NCI-H69 (cell line): ENCODE data around the gene PID1.
"Not testable (repeated sequence)": the region's sequence is repeated elsewhere in the genome, so short reads cannot be mapped to it uniquely, and the experiment has no call there.

Source experiments
- DNase-seq: peaks from one replicate; lab custom pipeline; 2025; lab: John Stamatoyannopoulos, UW

The PID1 gene

DNA sequence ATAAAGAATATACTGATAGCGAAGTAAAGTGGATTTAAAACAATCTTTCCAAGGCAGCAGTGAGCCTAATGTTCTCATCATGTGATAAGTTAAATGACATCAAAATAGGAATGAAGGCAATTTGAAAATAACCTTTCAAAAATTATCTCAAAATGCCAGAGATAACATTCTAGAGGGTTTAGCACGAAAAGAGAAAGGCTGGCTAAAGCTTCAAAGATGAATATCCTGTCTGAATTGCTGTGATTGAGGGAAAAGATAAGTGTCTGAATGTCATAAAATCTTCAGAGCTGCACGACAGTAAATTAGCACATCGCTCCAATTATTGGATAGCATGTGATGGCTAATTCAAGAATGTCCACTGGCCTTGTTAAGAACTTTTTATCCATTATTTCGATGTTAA is 159.3 kb downstream of the PID1 start:
- DNase-seq: no peak

DNA sequence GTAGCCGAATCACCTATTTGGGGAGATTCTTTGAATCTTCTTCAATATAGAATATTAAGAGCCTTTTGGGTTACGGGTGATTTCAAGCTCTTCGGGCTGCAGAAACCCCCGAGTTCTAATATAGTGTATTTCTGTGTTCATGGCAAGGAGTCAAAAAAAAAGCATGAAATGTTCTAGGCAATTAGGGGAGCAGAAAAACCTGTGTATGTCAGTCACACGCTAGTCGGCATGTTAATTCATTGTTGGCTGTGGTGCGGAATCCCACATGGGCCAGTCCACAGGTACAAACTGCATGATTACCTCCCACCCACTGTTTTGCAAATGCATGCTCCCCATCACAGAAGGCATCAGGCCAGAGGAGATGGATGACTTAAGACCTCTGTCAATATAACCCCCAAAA is 161.9 kb downstream of the PID1 start:
- DNase-seq: no peak

DNA sequence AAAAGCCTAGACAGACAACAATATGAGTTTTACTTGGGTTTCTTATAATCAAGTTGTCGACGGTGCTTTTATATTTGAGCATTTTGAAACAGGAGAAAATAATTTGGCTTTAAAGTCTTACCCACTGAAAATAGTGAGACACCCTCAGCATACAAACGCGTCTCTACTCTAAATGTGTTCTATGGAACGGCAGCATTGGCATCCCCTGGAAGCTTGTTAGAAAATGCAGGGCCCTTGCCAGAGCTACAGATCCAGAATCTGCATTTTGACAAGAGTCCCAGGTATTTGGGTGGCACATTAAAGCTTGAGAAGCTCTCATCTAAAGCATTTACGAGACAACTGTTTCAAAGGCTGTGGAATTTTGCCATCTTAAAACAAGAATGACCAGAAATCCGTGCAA is 163.5 kb downstream of the PID1 start:
- DNase-seq: no peak

DNA sequence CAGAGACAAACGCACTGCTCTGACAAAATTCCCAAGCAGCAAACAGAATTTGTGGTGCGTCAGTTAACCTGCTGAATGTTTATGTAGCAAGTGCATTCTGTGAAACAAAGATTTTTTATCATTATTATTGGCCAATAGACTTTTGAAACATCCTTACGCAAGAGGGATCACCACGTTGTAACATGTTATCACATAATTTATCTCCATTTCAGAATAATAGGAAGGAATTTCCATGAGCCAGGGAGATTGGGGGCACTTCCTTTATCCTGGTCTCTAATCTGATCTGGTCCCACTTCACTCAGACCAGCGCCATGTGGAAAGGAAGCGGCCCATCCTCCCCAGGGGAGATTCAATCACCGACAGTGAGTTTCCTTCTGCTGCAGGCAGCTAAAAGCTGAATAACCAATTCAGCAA is 166.1 kb downstream of the PID1 start:
- DNase-seq: no peak

DNA sequence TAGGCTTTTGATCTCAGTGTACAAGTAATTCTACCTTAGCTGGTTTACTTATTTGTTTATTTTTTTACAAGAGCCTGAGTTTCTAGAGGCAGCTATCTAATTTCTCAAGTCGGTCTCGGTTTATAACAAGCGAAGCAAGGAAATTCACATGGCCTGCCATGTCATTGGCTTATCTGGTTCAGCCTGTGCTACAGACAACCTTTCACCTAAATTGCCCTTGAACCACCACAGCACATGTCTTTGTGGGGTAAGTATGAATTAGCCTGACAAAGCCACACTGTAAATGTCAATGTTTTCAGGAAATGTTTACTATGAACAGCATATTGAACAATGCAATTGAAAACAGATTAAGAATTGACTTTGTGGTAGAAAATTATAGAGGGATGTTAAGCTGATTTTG is 167.1 kb downstream of the PID1 start:
- DNase-seq: no peak

DNA sequence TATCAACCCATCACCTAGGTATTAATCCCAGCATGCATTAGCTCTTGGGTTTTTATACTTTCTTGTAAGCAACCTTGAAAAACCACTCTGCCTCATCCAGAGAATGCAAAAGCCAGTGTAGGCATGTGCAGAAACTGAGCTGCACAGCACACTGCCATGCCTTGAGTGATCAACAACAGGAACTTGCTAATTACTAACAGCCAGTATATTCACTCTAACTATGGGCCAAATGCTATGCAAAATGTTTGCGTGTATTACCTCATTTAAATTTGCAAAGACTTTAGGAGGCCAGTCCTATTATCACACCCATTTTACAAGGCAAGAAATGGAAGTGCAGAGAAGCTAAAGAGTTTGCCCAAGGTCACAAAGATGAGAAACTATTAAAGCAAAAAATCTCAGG is 169.8 kb downstream of the PID1 start:
- no peak for DNase-seq

DNA sequence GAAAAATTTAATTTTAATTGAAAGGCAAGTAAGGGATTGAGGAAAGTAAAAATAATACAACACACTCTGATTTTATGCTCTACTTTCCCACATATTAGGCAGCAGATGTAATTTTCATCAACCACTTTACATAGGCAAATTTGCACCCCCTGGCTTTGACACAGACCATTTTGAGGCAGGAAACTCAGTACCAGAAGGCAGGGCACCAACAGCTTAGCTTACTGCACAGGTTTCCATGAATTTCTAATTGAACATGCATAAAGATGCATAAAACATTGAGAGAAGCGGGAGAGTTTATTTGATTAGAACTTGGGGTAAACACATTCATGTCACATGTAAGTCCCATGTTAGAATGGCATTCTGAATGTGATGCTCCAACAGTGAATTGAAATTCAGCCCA is 171.9 kb downstream of the PID1 start:
- no peak for DNase-seq

DNA sequence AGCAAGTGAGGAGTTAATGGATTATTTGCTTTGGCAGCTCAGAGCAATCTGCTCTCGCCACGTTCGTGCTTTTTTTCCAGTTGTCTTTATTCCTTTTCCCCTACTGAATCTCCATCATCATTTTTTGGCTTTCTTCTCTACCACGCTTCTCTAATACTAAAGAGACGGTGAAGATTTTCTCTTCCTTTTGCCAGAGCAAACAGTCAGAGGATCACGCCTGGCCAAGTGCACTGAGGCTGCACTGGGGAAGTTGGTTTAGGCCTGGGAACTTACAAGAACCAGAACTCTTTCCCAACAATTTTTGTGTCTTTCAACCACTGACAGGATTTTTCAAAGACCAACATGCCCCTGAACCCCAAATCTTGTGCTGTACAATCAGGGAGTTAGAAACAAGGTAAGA is 172.3 kb downstream of the PID1 start:
- DNase-seq: no peak

DNA sequence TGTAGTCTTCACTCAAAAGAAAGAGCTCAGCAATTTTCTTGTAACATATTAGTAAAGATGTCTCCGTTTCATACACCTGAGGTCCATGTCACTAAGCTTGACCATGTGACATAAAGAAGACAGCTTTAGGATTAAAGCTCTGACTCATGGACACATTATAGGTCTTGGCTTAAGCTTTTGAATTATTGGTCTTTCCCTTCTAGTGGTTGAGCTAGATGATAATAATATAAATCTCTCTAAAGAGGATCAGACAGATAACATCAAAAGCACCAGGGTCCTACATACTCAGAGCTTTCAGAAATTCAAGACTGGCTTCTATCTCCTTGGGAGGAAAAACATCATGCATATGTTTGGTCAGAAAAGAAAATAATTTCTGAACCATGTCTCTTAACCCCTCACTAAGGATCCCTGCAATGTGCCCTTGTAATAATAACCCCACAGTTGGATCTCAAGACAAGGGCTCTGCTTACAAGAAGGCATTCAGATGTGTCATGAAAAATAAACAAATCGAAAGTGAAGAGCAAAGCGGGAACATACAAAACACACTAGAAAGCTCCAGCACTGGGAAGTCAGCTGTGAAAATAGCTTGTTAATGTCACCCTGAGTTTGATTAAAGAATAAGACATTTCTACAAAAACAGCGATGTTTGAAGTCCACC is 174.5 kb downstream of the PID1 start:
- DNase-seq: no peak

DNA sequence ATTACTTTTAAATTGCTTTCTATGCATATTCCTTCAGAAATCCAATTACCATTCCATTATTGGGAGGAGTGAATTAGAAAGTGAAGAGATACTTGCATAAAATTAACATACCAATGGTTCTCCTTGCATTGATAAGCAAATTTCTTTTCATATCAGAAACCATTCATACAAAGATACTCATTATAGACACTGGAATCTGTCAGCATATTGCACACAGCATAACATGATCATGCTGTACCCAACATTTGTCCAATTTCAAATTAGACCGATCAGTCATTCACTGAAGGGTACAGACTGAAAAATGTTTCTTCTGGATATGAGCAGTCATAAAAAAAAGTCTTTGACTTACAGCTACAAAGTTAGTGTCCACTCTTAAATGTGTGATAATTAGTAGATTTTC is 175.6 kb downstream of the PID1 start:
- DNase-seq: no peak

DNA sequence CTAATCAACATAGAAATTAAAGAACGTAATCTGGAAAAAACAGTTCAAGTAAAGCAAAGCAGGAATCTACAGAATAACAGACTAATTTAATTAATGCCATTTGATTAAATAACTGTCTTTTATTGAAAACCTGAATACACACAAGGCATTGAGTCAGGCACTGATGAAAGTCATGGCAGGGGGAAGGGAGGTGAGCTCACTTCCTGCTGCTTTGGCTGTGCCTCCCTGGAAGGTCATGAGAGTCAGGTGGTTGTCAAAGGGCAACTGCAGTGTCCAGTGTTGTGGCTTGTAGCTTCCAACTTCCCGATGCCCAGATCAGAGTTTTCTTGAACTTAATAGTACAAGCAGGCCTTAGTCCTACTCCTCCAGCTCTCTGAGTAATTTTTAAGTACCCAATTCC is 180.9 kb downstream of the PID1 start:
- no peak for DNase-seq

DNA sequence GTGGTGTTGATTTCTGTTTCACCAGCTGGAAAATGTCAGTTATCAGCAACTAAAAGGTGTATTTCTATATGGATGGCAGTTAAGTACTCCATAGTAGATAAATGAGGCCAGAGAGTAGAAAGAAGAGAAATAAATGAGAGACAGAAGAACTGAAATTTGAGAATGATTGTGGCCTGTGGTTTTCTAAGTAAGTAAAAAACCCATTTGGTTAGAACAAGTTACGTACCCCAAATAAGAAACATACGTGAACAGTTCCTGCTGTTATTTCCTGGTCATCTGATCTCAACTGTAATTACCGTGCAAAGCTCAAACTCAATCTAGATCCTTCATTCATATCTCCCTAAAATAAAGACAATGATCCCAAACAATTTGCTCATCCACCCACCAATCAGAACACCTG is 181.3 kb downstream of the PID1 start:
- DNase-seq: no peak

DNA sequence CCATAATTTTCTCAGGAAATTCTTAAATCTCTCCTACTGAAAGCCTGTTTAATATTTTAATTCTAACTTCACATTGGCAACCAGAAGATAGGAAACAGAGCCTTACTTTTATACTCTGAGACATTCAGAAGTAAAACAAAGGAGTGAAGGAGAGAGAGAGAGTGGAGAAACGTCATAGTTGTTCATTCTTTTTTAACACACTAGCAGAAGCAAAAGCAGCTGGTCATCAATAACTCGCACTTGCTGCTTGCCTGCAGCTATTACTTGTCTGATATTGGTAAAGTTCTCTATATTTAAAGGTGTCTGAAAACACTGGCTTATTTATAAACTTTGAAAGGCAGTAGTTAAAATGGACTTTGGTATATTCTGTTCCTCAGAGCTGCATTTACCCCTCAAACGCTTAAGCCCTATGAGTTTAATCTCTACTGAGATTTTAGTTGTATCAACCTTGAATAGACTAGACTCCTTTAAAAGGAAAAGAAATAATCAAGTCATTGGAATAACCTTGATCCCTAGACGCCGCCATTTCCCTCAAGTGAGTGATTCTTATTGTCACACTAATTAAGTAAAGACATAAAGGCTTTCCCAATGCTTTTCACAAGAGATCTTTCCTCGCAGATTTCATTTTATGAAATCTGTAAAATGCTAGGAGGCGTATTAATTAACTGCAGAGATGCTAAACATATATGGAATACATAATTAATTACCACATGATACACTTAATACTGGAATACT is 182.0 kb downstream of the PID1 start:
- no peak for DNase-seq

DNA sequence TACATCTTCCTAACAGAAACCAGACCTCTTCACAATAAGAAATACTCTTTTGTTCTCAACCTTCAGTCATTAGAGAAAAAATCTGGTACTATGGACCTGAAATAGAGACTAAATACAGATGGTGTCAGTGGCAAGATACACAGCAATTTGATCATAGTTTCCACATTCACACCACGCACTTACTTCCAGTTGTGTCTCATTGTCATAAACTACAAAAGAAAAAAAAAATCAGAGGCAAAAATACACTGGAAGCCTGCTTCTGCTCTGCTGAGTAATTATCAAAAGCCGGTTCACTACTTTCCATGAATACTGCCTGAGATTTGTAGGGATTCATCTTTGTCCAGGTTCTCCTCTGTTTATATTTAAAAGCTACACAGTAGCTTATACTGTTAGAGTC is 182.6 kb downstream of the PID1 start:
- no peak for DNase-seq

DNA sequence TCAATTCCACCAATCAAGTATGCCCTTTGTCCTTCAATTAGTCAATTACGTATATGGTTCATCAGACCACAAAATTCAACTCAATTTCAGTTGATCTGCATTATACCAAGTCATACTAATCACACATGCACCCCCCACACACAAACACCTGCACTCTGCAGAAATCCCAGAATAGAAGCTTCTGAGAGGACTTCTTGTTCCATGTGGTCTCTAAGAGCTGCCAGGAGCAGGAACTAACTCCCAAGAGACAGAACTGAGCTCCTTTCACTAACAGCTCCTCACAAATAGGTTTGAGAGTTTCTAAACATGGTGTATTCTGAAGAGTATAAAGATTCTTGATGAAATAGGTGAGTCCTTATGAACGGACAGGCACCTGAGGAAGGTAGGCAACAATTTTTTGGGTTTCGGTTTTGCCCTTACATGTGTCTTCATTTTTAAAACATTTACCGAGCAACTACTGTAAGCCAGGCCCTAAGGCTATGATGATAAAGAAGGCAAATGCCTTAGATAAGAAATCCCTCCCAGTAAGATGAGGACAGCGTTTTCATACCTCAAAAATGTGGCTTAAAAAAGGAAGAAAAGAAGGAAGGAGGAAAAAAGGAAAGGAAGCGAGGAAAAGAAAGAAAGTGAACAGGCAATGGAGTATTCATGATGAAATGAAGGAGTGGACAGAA is 183.1 kb downstream of the PID1 start:
- DNase-seq: no peak

DNA sequence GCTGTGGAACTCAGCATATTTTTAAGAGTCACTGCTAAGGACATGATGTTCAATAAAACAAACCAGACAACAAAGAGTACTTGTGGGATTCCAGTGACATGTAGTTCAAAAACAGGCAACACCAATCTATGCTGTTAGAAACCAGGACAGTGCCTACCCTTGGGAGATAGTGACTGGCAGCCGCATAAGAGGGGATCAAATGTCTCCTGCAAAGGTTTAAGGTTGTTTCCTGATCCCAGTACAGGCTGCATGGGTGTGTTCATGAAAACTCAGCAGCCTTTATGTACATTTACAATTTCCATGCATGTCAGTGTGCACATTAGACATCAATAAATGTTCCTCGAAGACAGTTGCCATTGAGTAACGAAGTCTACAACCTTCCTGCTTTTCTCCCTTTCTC is 183.8 kb downstream of the PID1 start:
- DNase-seq: no peak

DNA sequence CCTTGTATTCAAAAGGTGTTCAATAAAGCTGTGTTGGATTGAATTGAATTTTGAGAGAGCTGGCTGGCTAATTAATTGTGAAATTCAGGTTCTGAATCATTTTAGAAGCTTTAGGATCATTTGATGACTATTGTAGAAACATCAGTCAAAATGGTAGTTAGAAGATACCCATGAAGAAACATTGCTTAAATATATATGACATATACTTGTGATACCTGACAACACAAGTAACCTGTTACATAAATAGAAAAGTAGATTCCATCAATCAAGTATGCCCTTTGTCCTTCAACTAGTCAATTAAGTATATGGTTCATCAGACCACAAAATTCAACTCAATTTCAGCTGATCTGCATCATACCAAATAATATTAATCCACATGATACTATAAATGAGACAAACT is 185.6 kb downstream of the PID1 start:
- DNase-seq: no peak

DNA sequence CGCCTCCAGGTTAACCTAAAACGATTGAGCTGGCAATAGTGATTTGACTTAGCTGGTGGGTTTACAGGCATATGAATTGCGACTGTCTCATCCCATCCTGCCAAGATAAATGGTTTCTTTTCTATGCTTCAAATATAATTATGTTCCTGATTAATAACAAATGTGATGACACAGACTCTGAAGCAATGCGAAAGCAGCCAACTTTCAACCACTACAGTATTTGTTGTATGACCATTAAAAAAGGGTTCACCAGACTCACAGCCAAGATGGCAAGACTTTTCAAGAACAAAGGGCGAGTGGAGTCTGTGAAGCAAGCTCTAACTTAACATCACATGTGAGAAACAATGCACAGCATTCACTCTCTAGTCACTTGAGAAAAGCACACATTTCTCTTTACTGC is 186.6 kb downstream of the PID1 start:
- DNase-seq: no peak

DNA sequence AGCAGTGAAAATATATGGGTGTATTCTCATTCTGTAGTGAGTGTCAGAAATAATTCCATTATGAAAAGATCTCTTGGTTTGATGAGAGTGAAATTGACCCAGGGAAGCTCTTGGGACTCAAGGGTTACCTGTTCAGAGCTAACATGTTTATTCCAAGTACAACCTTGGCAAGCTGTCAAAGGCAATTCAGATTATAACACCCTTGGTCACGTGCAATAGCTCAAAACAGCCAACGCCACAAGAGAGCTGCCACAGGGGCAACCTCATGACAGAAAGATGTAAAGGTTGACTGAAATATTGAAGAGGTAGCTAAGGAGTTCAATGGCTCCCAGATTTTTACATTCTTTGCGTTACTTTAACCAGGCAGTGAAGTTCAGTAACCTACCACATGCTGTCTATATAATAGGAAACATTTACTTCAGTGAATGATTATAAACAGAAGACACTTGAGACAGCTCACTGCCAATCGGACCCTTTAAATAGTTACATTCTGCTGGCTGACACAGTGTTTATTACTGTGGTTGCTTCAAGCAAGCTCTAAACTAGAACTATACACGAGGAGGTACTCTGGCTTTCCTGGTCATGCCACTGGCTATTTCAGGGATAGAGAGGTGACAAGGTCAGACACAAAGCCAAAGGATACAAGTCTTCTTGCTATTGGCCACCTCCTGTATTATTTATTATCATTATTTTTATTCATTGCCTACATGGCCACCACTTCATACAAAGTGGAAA is 187.3 kb downstream of the PID1 start:
- DNase-seq: no peak

DNA sequence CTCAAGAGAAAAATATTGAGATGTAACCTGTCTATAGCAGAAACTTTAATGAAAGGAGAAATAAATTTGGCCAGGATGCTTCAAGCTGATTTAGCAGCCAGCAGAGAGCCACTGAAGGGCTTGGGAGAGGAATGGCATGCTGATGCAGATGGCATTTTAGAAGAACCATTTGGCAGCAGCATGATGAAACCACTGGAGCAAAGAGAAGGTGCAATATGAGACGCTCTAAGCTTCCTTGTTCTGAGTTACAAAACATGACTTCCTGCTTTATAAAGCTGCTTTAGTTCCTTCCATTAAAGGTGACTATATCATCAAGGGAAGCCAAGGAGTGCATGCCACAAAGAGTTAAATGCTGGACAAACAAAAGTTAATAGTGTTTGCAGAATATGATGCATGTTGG is 189.7 kb downstream of the PID1 start:
- DNase-seq: no peak

DNA sequence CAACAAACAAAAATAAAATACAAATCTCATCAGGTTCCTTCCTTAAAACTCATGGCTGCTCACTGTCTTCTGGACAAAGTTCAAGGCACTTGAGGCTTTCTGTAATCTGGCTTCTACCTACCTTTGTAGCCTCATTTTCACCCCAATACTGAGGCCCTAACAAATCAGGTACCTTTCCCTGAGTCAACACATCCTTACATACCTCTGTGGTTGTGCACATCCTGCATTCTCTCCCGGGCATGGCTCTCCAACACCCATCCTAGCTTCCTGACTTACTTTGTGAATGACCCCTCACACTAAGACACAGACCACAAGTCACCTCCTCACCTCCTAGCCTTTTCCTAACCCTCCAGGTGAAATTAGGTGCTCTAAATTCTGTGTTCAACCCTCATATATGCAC is 190.9 kb downstream of the PID1 start:
- no peak for DNase-seq

DNA sequence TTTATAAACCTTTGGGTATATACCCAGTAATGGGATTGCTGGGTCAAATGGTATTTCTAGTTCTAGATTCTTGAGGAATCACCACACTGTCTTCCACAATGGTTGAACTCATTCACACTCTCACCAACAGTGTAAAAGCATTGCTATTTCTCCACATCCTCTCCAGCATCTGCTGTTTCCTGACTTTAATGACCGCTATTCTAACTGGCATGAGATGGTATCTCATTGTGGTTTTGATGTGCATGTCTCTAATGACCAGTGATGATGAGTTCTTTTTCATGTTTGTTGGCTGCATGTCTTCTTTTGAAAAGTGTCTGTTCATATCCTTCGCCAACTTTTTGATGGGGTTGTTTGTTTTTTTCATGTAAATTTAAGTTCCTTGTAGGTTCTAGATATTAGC is 194.2 kb downstream of the PID1 start:
- DNase-seq: not testable (repeated sequence)

DNA sequence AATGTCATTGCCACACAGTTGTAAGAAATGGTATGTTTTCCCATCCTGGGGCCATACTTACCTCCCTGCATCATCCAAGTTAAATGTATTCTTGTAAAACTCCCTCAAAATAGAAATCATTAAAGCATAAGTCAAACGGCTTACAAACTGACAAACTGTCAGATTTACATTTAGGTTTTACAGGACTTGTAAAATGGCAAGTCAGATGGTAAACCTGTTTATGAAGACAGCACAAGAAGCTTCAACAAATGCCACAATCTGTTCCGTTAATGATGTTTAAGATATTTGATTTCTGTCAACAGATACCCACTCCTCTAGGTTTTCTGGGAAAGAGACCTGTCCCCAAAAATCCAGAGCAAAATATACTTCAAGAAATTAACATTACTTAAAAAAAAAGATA is 197.2 kb downstream of the PID1 start:
- DNase-seq: no peak
